PC-9 (cell line): Measurements from ENCODE around the gene LRRK1.

Source experiments
- CTCF ChIP-seq: fragments of 200-600 bp; sonication (generic); conservative IDR thresholded peaks from 2 replicates; pipeline ENCODE4 v1.6.1; 2017; ENCODE audit warnings: mixed run types, antibody characterized with exemption, mild to moderate bottlenecking, moderate library complexity
- EZH2 ChIP-seq: fragments of 200-600 bp; sonication (generic); IDR thresholded peaks from 2 replicates; pipeline ENCODE4 v1.8.0; 2017; ENCODE audit warnings: antibody characterized with exemption, low read depth

GRCh38 chr15:101004500-101004899 lies 85.3 kb downstream of the LRRK1 start:
- TF ChIP-seq CTCF (no peak), EZH2 (no peak)
